ENCODE data around the gene CAPN11. TPM values are rescaled to one million over a fixed set of nuclear protein-coding genes. Genes with fewer than 3 reads are reported as not detected.

The CAPN11 gene
- total and polyA plus RNA-seq, 2 experiments from 2014 or later = 1.1 to 1.7 TPM

DNA sequence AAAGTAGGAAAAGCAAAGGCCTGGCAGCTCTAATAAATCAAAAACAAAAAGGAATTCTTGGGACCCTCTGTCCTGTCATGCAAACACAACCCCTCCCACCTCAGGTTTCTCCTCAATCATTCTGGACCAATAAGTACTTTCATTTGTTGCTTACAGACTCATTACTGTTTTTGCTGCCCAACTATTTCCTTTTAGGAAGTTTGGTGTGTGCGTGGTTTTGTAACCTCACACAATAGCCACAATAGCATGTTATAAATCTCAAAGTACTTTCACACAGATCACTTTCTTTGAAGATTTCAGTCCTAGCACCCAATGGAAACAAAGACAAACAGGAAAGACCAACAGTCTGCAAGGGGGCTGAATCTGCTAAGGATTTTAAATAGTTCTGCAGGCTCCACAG, 35.8 kb upstream of the CAPN11 start:
- H3K4me3 Mint-ChIP-seq = no peak overlapping the region
- Histone ChIP-seq H3K36me3 (ENCODE audit: insufficient read depth) (no peaks in the 10 kb centered on the region), H2AFZ (no peak overlapping the region), H3K9me2 (ENCODE audit: insufficient read depth) (no peaks in the 10 kb centered on the region), H3K27ac (ENCODE audit: low read depth) (no peak overlapping the region), H3K79me2 (replicated peaks; ENCODE audit: insufficient read depth) (peaks cover 91% of the 10 kb centered on the region), H3F3A (replicated peaks; ENCODE audit: low read depth) (no peaks in the 10 kb centered on the region), H3K27me3 (ENCODE audit: insufficient read depth) (no peaks in the 10 kb centered on the region), H3K4me2 (peak overlapping the region; percentile 5; the same call in 1 of the 2 replicates), H3K4me3 (no peak overlapping the region), H3K4me1 (ENCODE audit: insufficient read depth) (peaks cover 72% of the 10 kb centered on the region), H4K20me1 (replicated peaks; ENCODE audit: insufficient read depth) (peaks cover 84% of the 10 kb centered on the region)
- TF ChIP-seq POLR2AphosphoS5 (IDR thresholded peaks at IDR 0.05; ENCODE audit: low read depth) (no peak), ZNF114 (CRISPR knock-in tag; IDR thresholded peaks at IDR 0.05) (no peak), CREB1 (CRISPR knock-in tag; IDR thresholded peaks at IDR 0.05; ENCODE audit: low read depth) (no peak), ZNF331 (CRISPR knock-in tag; IDR thresholded peaks at IDR 0.05; ENCODE audit: low read depth) (no peak), EZH2 (IDR thresholded peaks at IDR 0.05; ENCODE audit: low read depth, unreplicated experiment) (no peak), STAT1 (IDR thresholded peaks at IDR 0.05; ENCODE audit: unreplicated experiment) (no peak), EZH2phosphoT487 (IDR thresholded peaks at IDR 0.05; ENCODE audit: unreplicated experiment) (no peak), NANOG (IDR thresholded peaks at IDR 0.05; ENCODE audit: borderline replicate concordance) (no peak), JUNB (IDR thresholded peaks at IDR 0.05; ENCODE audit: unreplicated experiment) (no peak)
- TF ChIP-seq, protein P1, sequence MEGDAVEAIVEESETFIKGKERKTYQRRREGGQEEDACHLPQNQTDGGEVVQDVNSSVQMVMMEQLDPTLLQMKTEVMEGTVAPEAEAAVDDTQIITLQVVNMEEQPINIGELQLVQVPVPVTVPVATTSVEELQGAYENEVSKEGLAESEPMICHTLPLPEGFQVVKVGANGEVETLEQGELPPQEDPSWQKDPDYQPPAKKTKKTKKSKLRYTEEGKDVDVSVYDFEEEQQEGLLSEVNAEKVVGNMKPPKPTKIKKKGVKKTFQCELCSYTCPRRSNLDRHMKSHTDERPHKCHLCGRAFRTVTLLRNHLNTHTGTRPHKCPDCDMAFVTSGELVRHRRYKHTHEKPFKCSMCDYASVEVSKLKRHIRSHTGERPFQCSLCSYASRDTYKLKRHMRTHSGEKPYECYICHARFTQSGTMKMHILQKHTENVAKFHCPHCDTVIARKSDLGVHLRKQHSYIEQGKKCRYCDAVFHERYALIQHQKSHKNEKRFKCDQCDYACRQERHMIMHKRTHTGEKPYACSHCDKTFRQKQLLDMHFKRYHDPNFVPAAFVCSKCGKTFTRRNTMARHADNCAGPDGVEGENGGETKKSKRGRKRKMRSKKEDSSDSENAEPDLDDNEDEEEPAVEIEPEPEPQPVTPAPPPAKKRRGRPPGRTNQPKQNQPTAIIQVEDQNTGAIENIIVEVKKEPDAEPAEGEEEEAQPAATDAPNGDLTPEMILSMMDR (conservative IDR thresholded peaks at IDR 0.05; ENCODE audit: low read depth in 2 of 2) = no peak
- TF ChIP-seq, protein P2, sequence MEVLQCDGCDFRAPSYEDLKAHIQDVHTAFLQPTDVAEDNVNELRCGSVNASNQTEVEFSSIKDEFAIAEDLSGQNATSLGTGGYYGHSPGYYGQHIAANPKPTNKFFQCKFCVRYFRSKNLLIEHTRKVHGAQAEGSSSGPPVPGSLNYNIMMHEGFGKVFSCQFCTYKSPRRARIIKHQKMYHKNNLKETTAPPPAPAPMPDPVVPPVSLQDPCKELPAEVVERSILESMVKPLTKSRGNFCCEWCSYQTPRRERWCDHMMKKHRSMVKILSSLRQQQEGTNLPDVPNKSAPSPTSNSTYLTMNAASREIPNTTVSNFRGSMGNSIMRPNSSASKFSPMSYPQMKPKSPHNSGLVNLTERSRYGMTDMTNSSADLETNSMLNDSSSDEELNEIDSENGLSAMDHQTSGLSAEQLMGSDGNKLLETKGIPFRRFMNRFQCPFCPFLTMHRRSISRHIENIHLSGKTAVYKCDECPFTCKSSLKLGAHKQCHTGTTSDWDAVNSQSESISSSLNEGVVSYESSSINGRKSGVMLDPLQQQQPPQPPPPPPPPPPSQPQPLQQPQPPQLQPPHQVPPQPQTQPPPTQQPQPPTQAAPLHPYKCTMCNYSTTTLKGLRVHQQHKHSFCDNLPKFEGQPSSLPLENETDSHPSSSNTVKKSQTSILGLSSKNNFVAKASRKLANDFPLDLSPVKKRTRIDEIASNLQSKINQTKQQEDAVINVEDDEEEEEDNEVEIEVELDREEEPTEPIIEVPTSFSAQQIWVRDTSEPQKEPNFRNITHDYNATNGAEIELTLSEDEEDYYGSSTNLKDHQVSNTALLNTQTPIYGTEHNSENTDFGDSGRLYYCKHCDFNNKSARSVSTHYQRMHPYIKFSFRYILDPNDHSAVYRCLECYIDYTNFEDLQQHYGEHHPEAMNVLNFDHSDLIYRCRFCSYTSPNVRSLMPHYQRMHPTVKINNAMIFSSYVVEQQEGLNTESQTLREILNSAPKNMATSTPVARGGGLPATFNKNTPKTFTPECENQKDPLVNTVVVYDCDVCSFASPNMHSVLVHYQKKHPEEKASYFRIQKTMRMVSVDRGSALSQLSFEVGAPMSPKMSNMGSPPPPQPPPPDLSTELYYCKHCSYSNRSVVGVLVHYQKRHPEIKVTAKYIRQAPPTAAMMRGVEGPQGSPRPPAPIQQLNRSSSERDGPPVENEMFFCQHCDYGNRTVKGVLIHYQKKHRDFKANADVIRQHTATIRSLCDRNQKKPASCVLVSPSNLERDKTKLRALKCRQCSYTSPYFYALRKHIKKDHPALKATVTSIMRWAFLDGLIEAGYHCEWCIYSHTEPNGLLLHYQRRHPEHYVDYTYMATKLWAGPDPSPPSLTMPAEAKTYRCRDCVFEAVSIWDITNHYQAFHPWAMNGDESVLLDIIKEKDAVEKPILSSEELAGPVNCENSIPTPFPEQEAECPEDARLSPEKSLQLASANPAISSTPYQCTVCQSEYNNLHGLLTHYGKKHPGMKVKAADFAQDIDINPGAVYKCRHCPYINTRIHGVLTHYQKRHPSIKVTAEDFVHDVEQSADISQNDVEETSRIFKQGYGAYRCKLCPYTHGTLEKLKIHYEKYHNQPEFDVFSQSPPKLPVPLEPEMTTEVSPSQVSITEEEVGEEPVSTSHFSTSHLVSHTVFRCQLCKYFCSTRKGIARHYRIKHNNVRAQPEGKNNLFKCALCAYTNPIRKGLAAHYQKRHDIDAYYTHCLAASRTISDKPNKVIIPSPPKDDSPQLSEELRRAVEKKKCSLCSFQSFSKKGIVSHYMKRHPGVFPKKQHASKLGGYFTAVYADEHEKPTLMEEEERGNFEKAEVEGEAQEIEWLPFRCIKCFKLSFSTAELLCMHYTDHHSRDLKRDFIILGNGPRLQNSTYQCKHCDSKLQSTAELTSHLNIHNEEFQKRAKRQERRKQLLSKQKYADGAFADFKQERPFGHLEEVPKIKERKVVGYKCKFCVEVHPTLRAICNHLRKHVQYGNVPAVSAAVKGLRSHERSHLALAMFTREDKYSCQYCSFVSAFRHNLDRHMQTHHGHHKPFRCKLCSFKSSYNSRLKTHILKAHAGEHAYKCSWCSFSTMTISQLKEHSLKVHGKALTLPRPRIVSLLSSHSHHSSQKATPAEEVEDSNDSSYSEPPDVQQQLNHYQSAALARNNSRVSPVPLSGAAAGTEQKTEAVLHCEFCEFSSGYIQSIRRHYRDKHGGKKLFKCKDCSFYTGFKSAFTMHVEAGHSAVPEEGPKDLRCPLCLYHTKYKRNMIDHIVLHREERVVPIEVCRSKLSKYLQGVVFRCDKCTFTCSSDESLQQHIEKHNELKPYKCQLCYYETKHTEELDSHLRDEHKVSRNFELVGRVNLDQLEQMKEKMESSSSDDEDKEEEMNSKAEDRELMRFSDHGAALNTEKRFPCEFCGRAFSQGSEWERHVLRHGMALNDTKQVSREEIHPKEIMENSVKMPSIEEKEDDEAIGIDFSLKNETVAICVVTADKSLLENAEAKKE (CRISPR knock-in tag; IDR thresholded peaks at IDR 0.05) = no peak
- TF ChIP-seq, protein P3, sequence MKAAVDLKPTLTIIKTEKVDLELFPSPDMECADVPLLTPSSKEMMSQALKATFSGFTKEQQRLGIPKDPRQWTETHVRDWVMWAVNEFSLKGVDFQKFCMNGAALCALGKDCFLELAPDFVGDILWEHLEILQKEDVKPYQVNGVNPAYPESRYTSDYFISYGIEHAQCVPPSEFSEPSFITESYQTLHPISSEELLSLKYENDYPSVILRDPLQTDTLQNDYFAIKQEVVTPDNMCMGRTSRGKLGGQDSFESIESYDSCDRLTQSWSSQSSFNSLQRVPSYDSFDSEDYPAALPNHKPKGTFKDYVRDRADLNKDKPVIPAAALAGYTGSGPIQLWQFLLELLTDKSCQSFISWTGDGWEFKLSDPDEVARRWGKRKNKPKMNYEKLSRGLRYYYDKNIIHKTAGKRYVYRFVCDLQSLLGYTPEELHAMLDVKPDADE (IDR thresholded peaks at IDR 0.05) = no peak
- TF ChIP-seq, protein P4, sequence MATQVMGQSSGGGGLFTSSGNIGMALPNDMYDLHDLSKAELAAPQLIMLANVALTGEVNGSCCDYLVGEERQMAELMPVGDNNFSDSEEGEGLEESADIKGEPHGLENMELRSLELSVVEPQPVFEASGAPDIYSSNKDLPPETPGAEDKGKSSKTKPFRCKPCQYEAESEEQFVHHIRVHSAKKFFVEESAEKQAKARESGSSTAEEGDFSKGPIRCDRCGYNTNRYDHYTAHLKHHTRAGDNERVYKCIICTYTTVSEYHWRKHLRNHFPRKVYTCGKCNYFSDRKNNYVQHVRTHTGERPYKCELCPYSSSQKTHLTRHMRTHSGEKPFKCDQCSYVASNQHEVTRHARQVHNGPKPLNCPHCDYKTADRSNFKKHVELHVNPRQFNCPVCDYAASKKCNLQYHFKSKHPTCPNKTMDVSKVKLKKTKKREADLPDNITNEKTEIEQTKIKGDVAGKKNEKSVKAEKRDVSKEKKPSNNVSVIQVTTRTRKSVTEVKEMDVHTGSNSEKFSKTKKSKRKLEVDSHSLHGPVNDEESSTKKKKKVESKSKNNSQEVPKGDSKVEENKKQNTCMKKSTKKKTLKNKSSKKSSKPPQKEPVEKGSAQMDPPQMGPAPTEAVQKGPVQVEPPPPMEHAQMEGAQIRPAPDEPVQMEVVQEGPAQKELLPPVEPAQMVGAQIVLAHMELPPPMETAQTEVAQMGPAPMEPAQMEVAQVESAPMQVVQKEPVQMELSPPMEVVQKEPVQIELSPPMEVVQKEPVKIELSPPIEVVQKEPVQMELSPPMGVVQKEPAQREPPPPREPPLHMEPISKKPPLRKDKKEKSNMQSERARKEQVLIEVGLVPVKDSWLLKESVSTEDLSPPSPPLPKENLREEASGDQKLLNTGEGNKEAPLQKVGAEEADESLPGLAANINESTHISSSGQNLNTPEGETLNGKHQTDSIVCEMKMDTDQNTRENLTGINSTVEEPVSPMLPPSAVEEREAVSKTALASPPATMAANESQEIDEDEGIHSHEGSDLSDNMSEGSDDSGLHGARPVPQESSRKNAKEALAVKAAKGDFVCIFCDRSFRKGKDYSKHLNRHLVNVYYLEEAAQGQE (IDR thresholded peaks at IDR 0.05; ENCODE audit: unreplicated experiment) = no peak
- no peak for DNase-seq (ENCODE audit: low spot score)
- no peak for ATAC-seq
- H3K9me3 Mint-ChIP-seq = no peaks in the 10 kb centered on the region
- H3K27me3 Mint-ChIP-seq (ENCODE audit: insufficient read depth, low read depth, poor library complexity) = peaks cover 7% of the 10 kb centered on the region
- peaks cover 65% of the 10 kb centered on the region for H3K4me1 Mint-ChIP-seq
- H3K27ac Mint-ChIP-seq = 0 out of 2 replicates have a peak overlapping the region, but pooled peaks have one; percentile 25
- H3K36me3 Mint-ChIP-seq (ENCODE audit: low read depth) = peaks cover 9% of the 10 kb centered on the region; the same call in 2 of the 3 replicates

All from GM23338 (cell line).